Muscle layer of colon (tissue), 2 donors: ENCODE data around the gene MRPL16.
"Not testable (repeated sequence)": the region's sequence is repeated elsewhere in the genome, so short reads cannot be mapped to it uniquely, and the experiment has no call there.

ENCODE experiments used
- H3K27ac ChIP-seq: one replicate; pipeline ENCODE4 v1.7.0; 2013; ENCODE audit warnings: low read depth, mild to moderate bottlenecking, low read length, moderate library complexity
- H3K27me3 ChIP-seq, 2 donors: one replicate each; pipeline ENCODE4 v1.7.0; 2013; ENCODE audit warnings: low read length in 2 of 2, mild to moderate bottlenecking in 2 of 2; ENCODE audit not compliant: insufficient read depth in 2 of 2, control insufficient read depth in 1 of 2
- H3K36me3 ChIP-seq: one replicate; pipeline ENCODE4 v1.7.0; 2013; ENCODE audit warnings: mild to moderate bottlenecking, low read length; ENCODE audit not compliant: insufficient read depth
- H3K4me1 ChIP-seq: one replicate; pipeline ENCODE4 v1.7.0; 2013; ENCODE audit warnings: mild to moderate bottlenecking, low read length; ENCODE audit not compliant: insufficient read depth
- H3K4me3 ChIP-seq, 2 donors: one replicate each; pipeline ENCODE4 v1.7.0; 2013; ENCODE audit warnings: low read length in 2 of 2, low read depth in 1 of 2, mild to moderate bottlenecking in 1 of 2, moderate library complexity in 1 of 2
- H3K9ac ChIP-seq: one replicate; pipeline ENCODE4 v1.7.0; 2013; ENCODE audit warnings: low read length
- H3K9me3 ChIP-seq: one replicate; pipeline ENCODE4 v1.7.0; 2013; ENCODE audit warnings: mild to moderate bottlenecking, low read length
- donor health status: abdominal sarcoma.
- donor health status: Adenocarcinoma of cecum.

The MRPL16 gene

DNA sequence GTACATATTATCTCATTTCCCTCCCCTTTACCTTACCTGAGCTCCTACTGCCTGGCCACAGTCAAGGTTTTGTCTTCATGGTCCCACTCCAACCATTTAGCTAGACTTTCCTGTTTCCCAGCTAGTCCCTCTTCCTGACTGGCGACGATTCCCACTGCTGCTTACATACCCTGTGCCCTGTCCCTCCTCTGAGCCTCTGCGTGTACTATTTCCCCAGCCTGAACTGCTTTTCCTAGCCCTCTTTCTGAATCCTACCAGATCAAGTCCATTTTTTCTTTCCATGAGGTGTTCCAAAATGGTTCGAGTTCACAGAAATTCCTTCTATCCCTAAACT, 23.4 kb downstream of the MRPL16 start:
- H3K9me3 ChIP-seq, result no peaks in the 10 kb centered on the region
- no peaks in the 10 kb centered on the region for H3K27me3 ChIP-seq
- H3K9ac ChIP-seq, result no peak overlapping the region
- H3K36me3 ChIP-seq, result peaks cover 10% of the 10 kb centered on the region
- H3K4me1 ChIP-seq, result no peaks in the 10 kb centered on the region
- H3K27ac ChIP-seq, result no peak overlapping the region
- no peak overlapping the region for H3K4me3 ChIP-seq

DNA sequence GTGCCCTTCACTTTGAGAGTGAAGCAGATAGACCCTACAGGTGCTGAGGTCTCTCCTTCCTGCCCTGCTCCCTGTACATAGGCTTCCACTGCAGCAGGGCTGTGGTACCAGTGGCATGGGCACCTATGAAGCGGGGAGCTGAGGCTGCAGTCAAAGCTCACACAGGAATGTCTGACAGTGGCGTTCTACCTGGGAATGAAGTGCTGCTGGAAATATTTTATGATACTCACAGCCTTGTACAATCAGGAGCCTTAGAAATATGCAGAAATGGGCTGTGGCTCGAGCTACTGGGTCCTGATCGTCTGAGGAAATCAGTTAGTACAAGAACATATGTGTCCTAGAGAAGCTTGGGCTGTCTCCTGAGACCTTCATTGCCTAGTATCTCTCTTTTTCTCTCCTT, 24.8 kb downstream of the MRPL16 start:
- Histone ChIP-seq H3K4me1 (no peaks in the 10 kb centered on the region), H3K9me3 (no peaks in the 10 kb centered on the region), H3K9ac (no peak overlapping the region), H3K27me3 (no peaks in the 10 kb centered on the region), H3K36me3 (peaks cover 10% of the 10 kb centered on the region), H3K4me3 (no peak overlapping the region), H3K27ac (no peak overlapping the region)

DNA sequence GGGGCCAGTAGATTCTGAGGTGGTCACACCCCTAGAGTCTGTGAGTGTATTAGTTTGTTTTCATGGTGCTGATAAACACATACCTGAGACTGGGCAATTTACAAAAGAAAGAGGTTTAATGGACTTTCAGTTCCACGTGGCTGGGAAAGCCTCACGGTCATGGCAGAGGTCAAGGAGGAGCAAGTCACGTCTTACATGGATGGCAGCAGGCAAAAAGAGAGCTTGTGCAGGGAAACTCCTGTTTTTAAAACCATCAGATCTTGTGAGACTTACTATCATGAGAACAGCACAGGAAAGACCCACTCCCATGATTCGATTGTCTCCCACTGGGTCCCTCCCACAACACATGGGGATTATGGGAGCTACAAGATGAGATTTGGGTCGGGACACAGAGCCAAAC, 26.1 kb downstream of the MRPL16 start:
- H3K4me3 ChIP-seq, H3K27me3 ChIP-seq: not testable (repeated sequence)

DNA sequence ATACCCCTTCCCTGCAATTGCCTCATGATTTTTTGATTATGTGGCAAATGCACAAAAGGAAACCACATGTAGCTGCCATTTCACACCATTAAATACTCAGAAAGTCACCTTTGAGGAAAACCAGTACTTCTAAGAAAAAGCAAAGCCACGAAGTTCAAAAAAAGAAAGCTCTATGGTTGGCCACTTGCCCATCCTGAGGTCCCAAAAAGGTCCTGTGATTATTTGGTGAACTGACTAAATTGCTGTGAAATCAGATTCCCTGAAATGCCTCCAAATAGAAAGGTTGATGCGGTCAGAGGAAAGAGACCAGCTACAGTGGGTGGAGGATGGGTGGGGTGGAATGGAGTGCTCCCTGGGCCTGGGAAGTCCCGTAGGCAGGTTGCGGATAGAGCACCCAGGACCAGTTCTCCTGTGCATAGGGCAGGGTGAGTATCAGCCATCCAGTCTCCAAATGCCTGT, 26.9 kb downstream of the MRPL16 start:
- no peaks in the 10 kb centered on the region for H3K36me3 ChIP-seq
- H3K4me3 ChIP-seq, result no peak overlapping the region
- H3K27ac ChIP-seq, result no peak overlapping the region
- H3K4me1 ChIP-seq, result no peaks in the 10 kb centered on the region
- no peaks in the 10 kb centered on the region for H3K9me3 ChIP-seq
- no peak overlapping the region for H3K9ac ChIP-seq
- H3K27me3 ChIP-seq, result no peaks in the 10 kb centered on the region

More for the DNA sequence above, 26.1 kb downstream of the MRPL16 start:
- not testable (repeated sequence) for H3K36me3 ChIP-seq, H3K4me1 ChIP-seq, H3K9me3 ChIP-seq, H3K9ac ChIP-seq, H3K27ac ChIP-seq

- Histone ChIP-seq H3K4me3 (no peak overlapping the region), H3K27ac (no peak overlapping the region), H3K27me3 (no peaks in the 10 kb centered on the region), H3K4me1 (no peaks in the 10 kb centered on the region), H3K9ac (no peak overlapping the region), H3K9me3 (no peaks in the 10 kb centered on the region), H3K36me3 (no peaks in the 10 kb centered on the region)
Observed at GRCh38 chr11:59782080-59782479, 28.5 kb downstream of the MRPL16 start.

- Histone ChIP-seq H3K9ac (no peak overlapping the region), H3K27ac (no peak overlapping the region), H3K9me3 (no peaks in the 10 kb centered on the region), H3K4me3 (no peak overlapping the region), H3K36me3 (peaks cover 11% of the 10 kb centered on the region), H3K4me1 (no peaks in the 10 kb centered on the region), H3K27me3 (no peaks in the 10 kb centered on the region)
Observed at GRCh38 chr11:59779487-59779886, 31.1 kb downstream of the MRPL16 start.

DNA sequence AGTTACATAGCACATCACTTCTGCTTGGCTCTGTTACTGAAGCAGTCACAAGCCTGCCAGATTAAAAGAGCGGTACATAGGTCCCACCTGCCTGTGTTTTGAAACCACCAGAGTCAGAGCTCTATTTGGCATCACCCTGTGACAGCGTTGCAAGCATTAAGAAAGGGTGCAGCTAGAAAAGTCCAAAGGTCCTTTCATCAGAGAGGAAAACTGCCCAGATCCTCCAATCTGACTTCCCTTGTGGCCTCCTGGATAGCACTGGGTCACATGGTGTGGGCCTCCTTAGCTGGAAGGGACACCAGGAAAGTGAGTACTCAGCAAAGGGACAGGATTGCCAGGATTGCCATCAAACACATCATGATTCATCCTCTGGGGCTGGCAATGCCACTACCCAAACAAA, 32.5 kb downstream of the MRPL16 start:
- Histone ChIP-seq H3K36me3 (peaks cover 13% of the 10 kb centered on the region), H3K27ac (no peak overlapping the region), H3K9ac (no peak overlapping the region), H3K4me3 (no peak overlapping the region), H3K4me1 (no peaks in the 10 kb centered on the region), H3K9me3 (no peaks in the 10 kb centered on the region), H3K27me3 (no peaks in the 10 kb centered on the region)

- Histone ChIP-seq H3K27me3 (no peaks in the 10 kb centered on the region), H3K9ac (no peak overlapping the region), H3K9me3 (no peaks in the 10 kb centered on the region), H3K4me1 (no peaks in the 10 kb centered on the region), H3K27ac (no peak overlapping the region), H3K4me3 (no peak overlapping the region), H3K36me3 (peaks cover 13% of the 10 kb centered on the region)
Observed at GRCh38 chr11:59777104-59777503, 33.5 kb downstream of the MRPL16 start.

- H3K27me3 ChIP-seq, result no peaks in the 10 kb centered on the region
- no peak overlapping the region for H3K27ac ChIP-seq
- H3K4me3 ChIP-seq, result no peak overlapping the region
- no peak overlapping the region for H3K9ac ChIP-seq
- H3K4me1 ChIP-seq, result no peaks in the 10 kb centered on the region
- peaks cover 13% of the 10 kb centered on the region for H3K36me3 ChIP-seq
- H3K9me3 ChIP-seq, result no peaks in the 10 kb centered on the region
Observed at GRCh38 chr11:59776210-59777066, 34.1 kb downstream of the MRPL16 start.

GRCh38 chr11:59773083-59773440, 37.5 kb downstream of the MRPL16 start:
- no peak overlapping the region for H3K27ac ChIP-seq
- no peaks in the 10 kb centered on the region for H3K4me1 ChIP-seq
- no peaks in the 10 kb centered on the region for H3K9me3 ChIP-seq
- H3K9ac ChIP-seq, result no peak overlapping the region
- H3K36me3 ChIP-seq, result peaks cover 13% of the 10 kb centered on the region
- H3K4me3 ChIP-seq, result no peak overlapping the region
- no peaks in the 10 kb centered on the region for H3K27me3 ChIP-seq

DNA sequence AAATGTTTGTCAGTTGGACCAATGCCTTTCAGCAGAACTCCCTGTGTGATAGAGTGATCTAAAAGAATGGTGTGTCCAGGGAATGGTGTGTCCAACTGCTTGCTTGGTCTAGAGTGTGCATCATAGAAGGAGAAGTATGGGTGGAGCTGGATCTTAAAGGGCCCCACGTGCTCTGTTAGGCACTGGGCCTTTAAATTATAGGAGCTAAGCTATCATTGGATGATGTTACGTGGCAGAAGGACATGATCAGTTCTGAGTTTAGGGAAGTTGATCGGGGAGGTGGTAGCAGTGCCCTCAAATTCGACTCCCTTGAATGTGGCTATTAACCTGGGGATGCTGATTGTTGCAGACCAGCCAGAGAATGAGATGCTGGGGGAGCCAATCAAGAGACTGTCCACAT, 39.0 kb downstream of the MRPL16 start:
- H3K4me3 ChIP-seq, result no peak overlapping the region

DNA sequence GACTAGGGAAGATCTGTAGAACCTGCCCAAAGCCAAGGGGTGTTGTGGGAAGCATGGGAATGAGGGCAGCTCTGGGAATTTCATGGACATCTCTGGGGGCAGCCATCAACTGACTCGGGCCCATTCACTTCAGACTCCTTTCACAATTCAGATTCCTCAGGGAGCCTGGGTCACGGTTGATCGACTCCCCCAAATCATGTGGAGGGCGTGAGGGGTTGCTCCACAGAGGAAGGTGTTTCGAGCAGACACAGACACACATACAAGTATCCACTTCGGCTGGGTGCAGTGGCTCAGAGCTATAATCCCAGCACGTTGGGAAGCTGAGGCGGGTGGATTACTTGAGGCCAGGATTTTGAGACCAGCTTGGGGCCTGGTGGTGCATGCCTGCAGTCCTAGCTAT, 39.7 kb downstream of the MRPL16 start:
- H3K27ac ChIP-seq, result no peak overlapping the region
- no peak overlapping the region for H3K4me3 ChIP-seq
- H3K36me3 ChIP-seq, result peaks cover 13% of the 10 kb centered on the region
- H3K4me1 ChIP-seq, result no peaks in the 10 kb centered on the region
- no peaks in the 10 kb centered on the region for H3K27me3 ChIP-seq
- no peaks in the 10 kb centered on the region for H3K9me3 ChIP-seq
- no peak overlapping the region for H3K9ac ChIP-seq

More for the DNA sequence above, 39.0 kb downstream of the MRPL16 start:
- H3K36me3 ChIP-seq, result peaks cover 13% of the 10 kb centered on the region
- no peaks in the 10 kb centered on the region for H3K9me3 ChIP-seq
- no peak overlapping the region for H3K9ac ChIP-seq
- no peak overlapping the region for H3K27ac ChIP-seq
- no peaks in the 10 kb centered on the region for H3K27me3 ChIP-seq
- H3K4me1 ChIP-seq, result no peaks in the 10 kb centered on the region
